HG02943 (cell line): ENCODE measurements around the gene PCSK9.

Source experiments
- ATAC-seq: cut with Tn5 transposase; IDR thresholded peaks from one replicate; pipeline ENCODE4 v1.9.1; 2021; ENCODE audit warnings: mild to moderate bottlenecking, low read depth, moderate library complexity; ENCODE audit not compliant: unreplicated experiment

Gene PCSK9

DNA sequence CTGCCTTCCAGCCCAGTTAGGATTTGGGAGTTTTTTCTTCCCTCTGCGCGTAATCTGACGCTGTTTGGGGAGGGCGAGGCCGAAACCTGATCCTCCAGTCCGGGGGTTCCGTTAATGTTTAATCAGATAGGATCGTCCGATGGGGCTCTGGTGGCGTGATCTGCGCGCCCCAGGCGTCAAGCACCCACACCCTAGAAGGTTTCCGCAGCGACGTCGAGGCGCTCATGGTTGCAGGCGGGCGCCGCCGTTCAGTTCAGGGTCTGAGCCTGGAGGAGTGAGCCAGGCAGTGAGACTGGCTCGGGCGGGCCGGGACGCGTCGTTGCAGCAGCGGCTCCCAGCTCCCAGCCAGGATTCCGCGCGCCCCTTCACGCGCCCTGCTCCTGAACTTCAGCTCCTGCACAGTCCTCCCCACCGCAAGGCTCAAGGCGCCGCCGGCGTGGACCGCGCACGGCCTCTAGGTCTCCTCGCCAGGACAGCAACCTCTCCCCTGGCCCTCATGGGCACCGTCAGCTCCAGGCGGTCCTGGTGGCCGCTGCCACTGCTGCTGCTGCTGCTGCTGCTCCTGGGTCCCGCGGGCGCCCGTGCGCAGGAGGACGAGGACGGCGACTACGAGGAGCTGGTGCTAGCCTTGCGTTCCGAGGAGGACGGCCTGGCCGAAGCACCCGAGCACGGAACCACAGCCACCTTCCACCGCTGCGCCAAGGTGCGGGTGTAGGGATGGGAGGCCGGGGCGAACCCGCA lies at the start of gene PCSK9:
Gene PCSK9, plus strand, starts transcription at position 207 of the 741 bp plus-strand sequence. Its CDS starts 290 bp downstream, at position 497.
- ATAC-seq = no peak

DNA sequence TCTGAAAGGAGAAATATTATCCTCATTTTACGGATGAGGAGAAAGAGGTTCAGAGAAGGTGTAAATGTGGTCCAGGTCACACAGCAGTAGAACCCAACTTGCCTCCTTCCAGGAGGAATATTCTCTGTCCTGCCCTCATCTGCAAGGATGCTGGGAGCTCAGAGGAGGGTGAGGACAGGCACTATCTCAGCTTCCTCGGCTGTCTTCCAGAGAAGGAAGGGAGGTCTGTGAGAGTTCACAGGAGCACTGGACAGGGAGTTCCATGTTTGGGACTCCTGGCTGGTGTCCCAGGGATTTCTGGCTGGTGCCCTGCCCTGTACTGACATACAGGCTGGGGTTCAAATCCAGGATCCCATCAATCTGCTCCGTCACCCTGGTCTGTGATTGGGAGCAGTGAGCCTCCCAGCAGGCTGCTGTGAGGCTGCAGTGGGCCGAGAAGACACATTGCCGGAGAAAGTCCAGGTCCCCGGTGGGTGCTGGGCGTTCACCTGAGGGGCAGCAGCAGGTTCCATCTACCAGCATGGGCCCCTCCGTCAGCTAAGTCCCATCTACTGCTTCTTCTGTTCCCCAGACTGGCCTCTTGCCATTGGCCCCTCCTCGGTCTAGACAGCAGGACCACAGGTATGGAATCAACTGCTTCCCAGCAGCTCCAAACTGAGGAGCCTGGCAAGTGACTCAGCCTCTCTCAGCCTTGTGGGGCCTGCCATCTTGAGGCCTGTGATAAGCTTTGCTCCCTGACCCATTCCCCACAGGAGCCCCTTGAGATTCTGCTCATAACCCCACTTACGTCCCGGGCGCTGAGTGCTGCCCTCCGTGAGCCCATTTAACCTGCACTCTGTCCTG lies 49.2 kb upstream of the PCSK9 start:
- ATAC-seq = no peak

DNA sequence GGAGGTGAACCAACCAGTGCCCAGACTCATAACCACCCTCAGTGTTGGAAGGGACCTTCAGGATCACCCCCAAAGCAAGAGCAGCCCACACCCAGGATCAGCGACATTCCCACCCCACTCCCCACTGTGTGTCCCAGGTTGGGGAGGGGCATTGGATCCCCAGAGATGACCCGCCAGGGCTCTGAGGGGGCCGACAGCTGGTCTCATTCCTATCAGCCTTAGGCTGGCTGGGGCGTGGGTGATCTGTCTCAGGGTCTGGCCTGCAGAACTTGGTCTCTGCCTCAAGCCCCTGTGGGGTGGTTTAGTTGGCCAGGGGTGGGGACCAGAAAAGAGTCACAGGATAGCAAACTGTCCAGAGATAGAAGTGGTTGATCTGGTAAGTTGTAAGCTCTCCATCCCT lies 48.4 kb upstream of the PCSK9 start:
- ATAC-seq = no peak

DNA sequence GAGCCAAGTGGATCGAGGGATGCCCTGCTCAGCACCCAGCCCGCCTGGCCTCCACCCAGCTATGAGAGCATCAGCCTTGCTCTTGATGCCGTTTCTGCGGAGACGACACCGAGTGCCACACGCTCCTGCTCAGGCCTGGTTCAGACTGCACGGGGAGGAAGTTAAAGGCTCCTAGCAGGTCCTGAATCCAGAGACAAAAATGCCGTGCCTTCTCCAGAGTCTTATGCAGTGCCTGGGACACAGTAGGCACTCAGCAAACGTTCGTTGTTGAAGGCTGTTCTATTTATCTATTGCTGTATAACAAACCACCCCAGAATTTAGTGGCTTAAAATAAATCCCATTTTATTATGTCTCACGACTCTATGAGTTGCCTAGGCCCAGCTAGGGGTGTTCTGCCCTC lies 47.4 kb upstream of the PCSK9 start:
- no peak for ATAC-seq

DNA sequence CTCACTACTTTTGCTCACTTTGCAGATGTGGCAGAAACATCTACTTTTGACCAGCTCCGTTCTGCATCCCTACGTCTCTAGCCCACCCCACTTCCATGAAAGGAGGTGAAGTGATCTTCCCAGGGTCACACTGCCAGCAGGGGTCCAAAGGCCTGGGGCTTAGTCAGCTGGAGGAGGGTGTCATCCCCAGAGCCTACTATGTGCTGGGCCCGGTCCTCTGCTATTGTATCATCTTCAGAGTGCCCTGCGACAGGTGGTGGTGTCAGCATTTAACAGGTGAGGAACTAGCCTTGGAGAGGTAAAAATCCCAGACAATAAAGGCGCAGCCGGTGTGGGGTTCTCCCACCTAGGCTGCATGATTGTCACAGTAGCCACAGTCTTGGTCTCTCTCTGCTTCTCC lies 46.2 kb upstream of the PCSK9 start:
- no peak for ATAC-seq

DNA sequence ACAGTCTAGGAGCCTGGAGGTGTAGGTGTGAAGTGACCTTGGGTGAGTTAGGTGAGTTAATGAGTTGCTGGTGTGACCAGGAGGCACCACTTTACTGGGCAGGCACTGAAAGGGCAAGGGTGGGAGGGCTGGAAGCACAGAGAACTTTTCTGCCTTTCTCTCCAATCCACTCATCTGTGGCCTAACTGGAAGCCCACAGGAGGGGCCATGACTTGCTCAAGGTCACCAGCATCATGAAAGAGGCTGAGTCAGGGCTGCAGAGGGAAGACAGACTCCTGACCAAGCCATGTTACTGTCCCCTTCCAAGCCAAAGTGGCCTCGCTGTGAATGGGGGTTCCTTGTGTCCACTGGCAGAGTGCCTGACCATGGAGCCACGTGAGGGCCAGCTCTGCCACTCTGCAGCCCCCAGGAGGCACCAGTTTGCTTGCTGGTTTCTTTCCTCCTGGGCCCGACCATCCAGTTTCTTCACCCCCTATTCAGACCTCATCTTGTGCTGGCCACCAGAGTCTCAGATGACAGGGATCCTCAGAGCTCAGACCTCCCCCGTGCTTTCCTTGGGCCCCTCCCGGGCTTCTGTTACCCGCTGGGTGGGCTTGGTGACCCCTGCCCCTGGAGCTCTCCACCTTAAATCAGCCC lies 44.9 kb upstream of the PCSK9 start:
- no peak for ATAC-seq

DNA sequence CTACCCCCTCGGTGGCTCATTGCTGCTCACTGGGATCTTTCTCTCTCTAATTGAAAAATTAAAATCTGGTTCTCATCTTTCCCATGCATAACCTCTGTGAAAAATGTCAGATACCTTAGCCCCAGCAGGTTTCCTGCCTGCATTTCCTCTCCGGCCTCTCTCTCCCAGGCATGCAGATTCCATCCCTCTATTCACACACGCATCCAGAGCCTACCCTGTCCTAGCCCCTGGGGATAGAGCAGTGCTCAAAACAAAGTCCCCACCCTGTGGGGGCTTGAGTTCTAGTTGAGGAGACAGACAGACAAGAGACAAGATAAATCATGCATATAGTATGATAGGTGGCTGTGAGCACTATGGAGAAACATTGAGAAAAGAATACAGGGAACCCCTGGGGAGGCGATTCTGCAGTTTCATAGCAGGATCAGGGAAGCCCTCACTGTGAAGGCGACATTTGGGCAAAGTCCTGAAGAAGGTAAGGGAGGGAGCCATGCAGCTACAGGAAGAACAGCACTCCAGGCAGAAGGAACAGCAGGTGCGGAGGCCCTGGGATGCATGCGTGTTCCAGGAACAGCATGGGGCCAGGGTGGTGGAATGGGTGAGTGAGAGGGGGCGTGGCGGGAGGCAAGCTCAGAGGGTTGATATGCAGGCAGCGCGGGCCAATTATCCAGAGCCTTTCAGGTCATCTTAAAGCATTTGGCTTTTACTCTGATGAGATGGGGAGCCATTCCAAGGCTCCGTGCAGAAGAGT lies 44.2 kb upstream of the PCSK9 start:
- no peak for ATAC-seq

DNA sequence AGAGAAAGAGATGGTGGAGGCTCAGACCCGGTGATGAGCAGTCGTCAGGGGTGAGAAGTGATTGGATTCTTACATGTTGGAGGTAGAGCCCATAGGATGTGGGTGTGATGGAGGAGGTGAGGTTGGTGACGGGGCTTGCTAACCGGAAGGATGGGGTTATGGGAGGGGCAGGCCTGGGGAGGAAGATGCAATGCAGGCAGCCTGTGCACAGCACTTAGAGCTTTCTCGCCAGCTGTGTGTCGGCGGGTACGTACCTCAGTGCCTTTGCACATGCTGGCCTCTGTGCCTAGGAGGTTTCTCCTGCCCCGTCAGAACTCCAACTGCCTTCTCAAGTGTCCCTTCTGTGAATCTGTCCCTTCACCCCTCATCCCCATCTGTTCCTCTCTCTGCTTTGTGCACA lies 43.5 kb upstream of the PCSK9 start:
- ATAC-seq = no peak

DNA sequence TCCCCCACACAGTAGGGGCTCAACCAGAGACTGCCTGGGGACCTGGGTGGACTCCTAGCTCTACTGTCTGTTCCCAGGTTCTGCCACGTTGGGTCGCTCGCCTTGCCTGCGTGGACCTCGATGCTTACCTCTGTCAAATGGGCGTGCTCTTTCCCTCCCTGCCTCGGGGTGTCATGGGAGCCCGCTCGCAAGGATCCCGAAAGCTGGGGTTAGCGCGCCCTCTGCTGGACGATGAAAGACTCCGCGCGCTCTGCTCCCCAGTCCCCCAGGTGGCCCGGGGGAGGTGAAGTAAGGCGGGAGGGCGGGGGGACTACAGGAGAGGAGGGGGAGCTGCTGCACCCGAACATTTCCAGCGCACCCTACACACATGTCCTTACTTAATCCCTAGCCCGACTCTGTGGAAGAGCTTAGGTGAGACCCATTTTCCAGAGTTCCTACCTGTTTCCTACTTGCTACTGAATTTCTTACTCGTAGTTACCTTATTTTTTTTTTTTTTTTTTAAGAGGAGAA lies 42.9 kb upstream of the PCSK9 start:
- no peak for ATAC-seq

DNA sequence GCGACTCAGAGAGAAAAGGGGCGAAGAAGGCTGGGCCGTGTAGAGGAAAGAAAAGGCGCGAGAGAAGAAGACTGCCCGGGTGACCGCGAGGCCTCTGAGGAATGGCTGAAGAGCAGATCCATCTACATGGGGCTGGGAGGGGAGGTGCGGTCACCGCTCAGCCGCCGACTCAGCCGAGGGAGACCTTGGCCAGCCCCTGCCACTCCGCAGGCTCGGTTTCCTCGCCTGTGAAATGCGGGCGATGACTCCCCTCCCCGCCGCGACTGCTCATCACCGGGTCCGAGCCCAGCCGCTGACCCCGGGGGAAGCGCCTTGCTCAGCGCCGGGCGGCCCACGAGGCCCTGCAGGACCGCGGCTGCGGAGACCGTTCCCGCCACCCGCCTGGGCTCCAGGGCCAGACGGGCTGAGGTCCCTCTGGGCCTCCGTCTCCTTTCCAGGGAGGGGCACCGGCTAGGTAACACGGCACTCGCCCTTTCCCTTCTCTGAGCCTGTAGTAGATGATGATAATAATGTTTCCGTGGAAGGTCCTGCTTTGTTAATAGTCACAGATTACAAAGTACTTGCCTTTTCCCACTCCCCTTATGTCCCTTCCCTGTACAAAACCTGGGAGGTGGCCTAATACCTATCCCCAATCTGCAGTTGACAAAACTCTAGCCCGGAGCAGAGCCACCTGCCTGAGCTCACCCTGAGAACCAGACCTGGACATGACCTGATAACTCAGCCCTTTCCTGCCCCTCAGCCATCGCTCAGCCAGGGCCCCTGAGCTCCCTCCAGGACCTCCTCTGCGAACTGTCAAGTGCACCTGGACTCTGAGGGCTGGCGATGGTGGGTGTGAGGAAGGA lies 42.3 kb upstream of the PCSK9 start:
- ATAC-seq = no peak

DNA sequence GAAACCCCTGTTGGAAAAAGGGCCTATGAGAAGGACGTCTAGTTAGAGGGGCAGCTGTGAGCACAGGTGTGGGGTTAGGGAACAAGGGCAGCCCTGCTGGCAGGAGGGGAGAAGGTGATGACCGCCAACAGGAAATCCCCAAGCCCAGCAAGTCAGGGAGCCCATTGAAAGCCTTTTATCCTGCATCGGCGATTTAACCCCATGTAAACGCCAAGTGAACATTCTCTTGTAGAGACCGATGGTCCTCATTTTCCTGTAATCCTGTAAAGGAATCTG lies 41.7 kb upstream of the PCSK9 start:
- ATAC-seq = no peak

DNA sequence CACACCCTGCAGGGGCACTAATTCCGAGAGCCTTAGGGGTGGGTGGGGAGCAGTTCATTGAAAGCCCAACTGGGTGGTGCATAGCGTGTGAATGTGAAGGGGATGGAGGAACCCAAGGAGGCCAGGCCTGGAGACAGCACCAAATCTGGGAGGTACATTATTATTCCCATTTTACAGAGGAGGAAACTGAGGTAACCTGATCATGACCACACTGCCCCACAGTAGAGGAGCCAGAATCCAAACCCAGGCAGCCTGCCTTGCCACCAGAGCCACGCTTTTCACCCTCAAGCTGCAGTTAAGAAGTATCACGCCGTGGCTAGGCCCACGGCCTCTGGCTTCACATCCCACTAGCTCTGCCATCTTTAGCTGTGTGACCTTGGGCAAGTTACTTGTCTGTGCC lies 41.2 kb upstream of the PCSK9 start:
- ATAC-seq = no peak

DNA sequence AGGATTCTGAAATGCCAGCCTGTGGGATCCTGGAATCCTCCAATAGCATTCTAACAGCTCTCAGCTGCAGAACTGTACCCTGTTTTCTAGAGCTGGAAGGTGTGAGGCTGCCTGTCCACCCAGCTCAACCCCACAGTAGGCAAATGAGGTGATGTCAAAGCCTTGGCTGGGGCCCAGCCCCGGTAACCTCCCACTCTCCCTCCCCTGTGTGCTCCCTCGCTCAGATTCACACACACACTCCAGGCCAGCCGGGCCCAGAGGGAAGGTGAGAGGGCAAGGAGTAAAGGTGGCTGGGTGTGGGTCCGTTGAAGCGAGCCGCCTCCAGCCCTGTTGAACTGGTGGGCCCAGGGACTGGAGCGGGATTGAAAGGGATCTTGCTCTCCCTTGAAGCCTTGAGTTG lies 40.7 kb upstream of the PCSK9 start, which contains the start of gene BSND:
Gene BSND, plus strand, starts transcription at position 257 of the 400 bp plus-strand sequence. CDS start 254 bp downstream, outside the sequence.
- no peak for ATAC-seq

DNA sequence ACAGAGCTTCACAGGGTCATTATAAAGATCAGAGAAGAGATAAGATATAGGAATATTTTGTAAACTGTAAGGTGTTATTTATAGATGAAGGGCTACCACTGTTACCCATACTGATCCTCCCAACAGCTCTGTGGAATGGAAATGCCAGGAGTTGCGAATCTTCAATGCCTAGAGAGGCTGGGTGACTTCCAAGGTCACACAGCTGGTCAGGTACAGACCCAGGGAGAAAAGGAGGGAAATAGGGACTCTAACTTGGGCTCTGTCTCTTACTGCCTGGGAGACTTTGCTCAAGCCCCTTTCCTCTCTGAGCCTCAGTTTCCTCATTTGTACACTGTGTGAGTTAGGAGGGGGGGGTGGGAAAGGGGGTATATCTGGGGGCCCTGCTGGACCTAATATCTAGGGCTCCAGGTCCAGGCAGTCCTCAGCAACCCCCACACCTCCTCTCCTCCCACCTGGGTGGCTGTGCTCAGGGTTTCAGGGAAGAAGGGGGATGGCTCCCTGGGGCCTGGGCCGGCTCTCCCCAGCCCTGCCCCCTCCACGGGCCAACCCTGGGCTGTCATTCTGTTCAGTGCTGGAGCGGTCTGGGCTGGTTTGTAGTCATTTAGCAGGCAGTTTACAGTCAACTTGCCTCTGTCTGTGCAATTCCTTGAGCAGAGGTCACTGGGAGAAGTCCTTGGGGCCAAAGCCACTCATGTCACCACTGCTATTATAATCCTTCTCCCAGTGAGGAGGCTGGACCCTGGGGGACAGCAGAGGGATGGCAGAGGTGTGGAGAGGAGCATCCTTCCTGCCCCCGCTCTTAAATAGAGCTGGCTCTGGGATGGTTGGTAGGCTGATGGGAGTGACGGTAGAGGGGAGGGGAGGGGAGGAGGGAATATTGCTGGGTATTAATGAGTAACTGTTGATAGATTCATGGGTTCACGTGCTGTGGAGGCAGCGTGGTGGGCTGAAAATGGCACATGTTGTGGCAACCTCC lies 39.0 kb upstream of the PCSK9 start:
- ATAC-seq = no peak

DNA sequence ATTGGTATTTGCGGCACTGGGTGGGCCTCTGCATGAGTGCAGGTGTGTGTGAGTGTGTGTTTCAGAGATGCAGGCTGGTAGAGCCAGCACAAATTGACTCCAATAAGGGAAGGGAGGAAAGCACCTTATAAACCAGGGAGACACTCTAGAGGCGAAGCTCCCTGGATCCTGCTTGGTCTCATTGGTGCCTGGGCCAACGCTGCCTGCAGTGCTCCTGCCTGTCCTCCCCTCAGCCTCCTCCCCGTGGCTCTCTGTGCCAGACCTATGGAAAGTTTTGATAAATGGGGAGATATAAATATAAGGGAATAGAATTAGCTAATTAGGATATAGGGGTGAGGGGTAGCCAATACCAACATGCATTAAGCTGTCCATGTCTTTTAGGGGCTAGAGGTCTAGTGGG lies 38.0 kb upstream of the PCSK9 start:
- no peak for ATAC-seq

DNA sequence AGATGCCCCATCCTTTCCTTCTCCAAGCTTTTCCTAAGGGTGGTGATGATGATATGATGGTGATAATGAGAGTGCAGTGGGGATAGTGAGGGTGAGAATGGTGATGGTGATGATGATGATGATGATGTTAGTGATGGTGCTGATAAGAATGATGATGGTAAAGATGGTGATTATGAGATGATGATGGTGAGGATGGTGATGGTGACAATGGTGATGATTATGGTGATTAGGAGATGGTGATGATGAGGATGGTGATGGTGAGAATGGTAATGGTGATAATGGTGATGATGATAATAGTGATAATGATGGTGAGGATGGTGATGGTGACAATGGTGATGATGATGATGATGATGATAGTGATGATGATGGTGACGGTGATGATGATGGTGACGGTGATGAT lies 36.7 kb upstream of the PCSK9 start:
- ATAC-seq = no peak

DNA sequence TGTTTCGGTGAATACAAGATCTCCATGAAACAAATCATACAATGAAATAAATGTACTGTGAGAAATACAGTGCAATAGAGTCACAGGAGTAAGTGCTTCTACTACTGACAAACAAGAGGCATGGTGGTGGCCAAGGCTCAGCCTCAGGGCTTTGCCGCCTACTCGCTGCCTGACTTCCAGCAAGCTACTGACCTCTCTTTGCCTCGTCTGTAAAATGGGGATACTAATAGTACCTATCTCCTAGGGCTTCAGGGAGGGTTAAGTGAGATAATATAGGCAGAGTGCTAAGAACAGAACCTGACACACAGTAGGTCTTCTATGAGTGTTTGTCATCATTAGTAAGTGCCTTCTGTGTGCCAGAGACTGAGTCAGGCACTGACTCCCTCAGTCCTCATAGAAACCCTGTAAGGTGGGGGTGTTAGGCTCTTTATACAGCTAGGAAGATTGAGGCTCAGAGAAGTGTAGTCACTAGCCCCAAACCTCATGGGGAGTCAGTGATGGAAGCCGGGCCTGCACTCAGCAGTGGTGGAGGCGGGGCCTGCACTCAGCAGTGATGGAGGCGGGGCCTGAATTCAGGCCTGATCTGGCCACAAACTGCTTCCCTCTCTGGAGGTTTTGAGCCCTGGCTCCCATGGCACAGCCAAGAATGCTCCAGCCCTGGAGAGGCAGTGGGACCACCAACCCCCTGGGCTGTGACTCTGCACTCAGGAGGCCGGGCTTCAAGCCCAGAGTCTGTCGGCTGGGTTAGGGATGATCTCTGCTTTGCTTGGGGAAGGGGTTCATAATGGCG lies 33.8 kb upstream of the PCSK9 start:
- no peak for ATAC-seq

DNA sequence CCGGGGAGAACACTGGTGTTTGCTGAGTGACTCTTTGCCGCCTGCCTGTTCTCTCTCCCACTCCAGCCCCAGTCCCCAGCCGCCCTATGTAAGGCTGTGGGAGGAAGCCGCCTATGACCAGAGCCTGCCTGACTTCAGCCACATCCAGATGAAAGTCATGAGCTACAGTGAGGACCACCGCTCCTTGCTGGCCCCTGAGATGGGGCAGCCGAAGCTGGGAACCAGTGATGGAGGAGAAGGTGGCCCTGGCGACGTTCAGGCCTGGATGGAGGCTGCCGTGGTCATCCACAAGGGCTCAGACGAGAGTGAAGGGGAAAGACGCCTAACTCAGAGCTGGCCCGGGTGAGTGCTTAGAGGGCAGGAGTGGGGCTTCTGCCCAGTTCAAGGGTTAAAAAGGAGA lies 32.4 kb upstream of the PCSK9 start:
- ATAC-seq = no peak
